Measurements from ENCODE around the gene WASF1.
"Not testable (repeated sequence)": the region's sequence is repeated elsewhere in the genome, so short reads cannot be mapped to it uniquely, and the experiment has no call there.

The WASF1 gene

DNA sequence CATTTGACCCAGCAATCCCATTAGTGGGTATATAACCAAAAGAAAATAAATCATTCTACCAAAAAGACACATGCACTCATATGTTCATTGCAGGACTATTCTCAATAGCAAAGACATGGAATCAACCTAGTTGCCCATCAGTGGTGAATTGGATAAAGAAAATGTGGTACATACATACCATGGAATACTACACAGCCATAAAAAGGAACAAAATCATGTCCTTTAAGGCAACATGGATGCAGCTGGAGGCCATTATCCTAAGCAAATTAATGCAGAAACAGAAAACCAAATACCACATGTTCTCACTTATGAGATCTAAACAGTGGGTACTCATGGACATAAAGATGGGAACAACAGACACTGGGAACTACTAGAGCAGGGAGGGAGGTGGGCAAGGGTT, 106.0 kb downstream of the WASF1 start:
- H3K9me3 ChIP-seq (ENCODE audit: control insufficient read depth, low read length); H3K14ac ChIP-seq (ENCODE audit: low read length in 2 of 2); H2AK5ac ChIP-seq (ENCODE audit: low read length, severe bottlenecking); H3K23ac ChIP-seq (ENCODE audit: low read length in 2 of 2); H3K4ac ChIP-seq (ENCODE audit: low read depth in 1 of 2, low read length in 2 of 2); DNase-seq; H3K27ac ChIP-seq (ENCODE audit: low read length, poor library complexity, severe bottlenecking); H3K4me3 ChIP-seq (ENCODE audit: insufficient read depth in 1 of 2, low read depth in 1 of 2, low read length in 2 of 2); H3K36me3 ChIP-seq (ENCODE audit: control insufficient read depth in 1 of 2, insufficient read depth in 2 of 2, low read depth in 1 of 2, low read length in 2 of 2); H3K4me1 ChIP-seq (ENCODE audit: control insufficient read depth, insufficient read depth, low read depth, low read length); H4K91ac ChIP-seq (ENCODE audit: low read length); H2BK5ac ChIP-seq (ENCODE audit: low read depth, low read length, poor library complexity, severe bottlenecking); H4K8ac ChIP-seq (ENCODE audit: low read length); H2BK15ac ChIP-seq (ENCODE audit: low read depth, poor library complexity, severe bottlenecking); H3K4me2 ChIP-seq (ENCODE audit: low read length, poor library complexity, severe bottlenecking); H3K18ac ChIP-seq (ENCODE audit: low read depth in 1 of 2, low read length in 2 of 2); H2BK12ac ChIP-seq (ENCODE audit: low read length in 2 of 2); H2AFZ ChIP-seq (ENCODE audit: low read depth, low read length); H2BK120ac ChIP-seq (ENCODE audit: low read depth, low read length); H3K9ac ChIP-seq (ENCODE audit: low read length); H3K79me1 ChIP-seq (replicated peaks; ENCODE audit: low read length, poor library complexity, severe bottlenecking): not testable (repeated sequence)
- peaks cover 0 to 25% of the 10 kb centered on the region in 2 experiments for H3K27me3 ChIP-seq (ENCODE audit: control insufficient read depth in 1 of 2, insufficient read depth in 1 of 2, low read length in 2 of 2)

DNA sequence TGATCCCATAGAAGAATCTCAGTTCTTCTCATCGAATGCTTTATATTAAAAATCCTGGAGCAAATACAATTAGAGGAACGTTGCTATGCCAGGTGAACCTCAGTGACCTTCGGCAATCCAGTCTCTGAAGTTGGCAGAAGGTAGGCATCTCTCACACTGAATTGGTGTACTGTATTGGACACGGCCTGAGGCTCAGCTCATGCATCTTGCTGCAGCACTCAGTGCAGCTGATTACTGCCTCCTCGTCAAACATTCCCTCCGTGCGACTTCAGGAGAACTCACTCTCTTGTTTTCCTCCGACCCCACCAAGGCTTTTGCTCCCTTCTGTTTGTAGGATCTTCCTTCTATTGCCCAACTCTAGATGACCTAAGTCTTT, 110.9 kb downstream of the WASF1 start:
- Histone ChIP-seq H2BK15ac (ENCODE audit: low read depth, poor library complexity, severe bottlenecking) (no peak overlapping the region), H3K36me3 (ENCODE audit: control insufficient read depth in 1 of 2, insufficient read depth in 2 of 2, low read depth in 1 of 2, low read length in 2 of 2) (no peaks in the 10 kb centered on the region), H4K8ac (ENCODE audit: low read length) (no peak overlapping the region), H4K91ac (ENCODE audit: low read length) (no peak overlapping the region), H2AK5ac (ENCODE audit: low read length, severe bottlenecking) (no peak overlapping the region), H3K18ac (ENCODE audit: low read depth in 1 of 2, low read length in 2 of 2) (no peak overlapping the region), H3K23ac (ENCODE audit: low read length in 2 of 2) (no peak overlapping the region), H3K4me2 (ENCODE audit: low read length, poor library complexity, severe bottlenecking) (no peak overlapping the region), H3K9me3 (ENCODE audit: control insufficient read depth, low read length) (no peaks in the 10 kb centered on the region), H3K27me3 (ENCODE audit: control insufficient read depth in 1 of 2, insufficient read depth in 1 of 2, low read length in 2 of 2) (peaks cover 20 to 56% of the 10 kb centered on the region in 2 experiments), H2BK5ac (ENCODE audit: low read depth, low read length, poor library complexity, severe bottlenecking) (no peak overlapping the region), H3K27ac (ENCODE audit: low read length, poor library complexity, severe bottlenecking) (no peak overlapping the region), H2AFZ (ENCODE audit: low read depth, low read length) (no peak overlapping the region), H3K9ac (ENCODE audit: low read length) (no peak overlapping the region), H3K79me1 (replicated peaks; ENCODE audit: low read length, poor library complexity, severe bottlenecking) (no peaks in the 10 kb centered on the region), H3K14ac (ENCODE audit: low read length in 2 of 2) (no peak overlapping the region), H2BK120ac (ENCODE audit: low read depth, low read length) (no peak overlapping the region), H3K4me3 (ENCODE audit: insufficient read depth in 1 of 2, low read depth in 1 of 2, low read length in 2 of 2) (no peak overlapping the region), H3K4me1 (ENCODE audit: control insufficient read depth, insufficient read depth, low read depth, low read length) (no peaks in the 10 kb centered on the region), H3K4ac (ENCODE audit: low read depth in 1 of 2, low read length in 2 of 2) (no peak overlapping the region), H2BK12ac (ENCODE audit: low read length in 2 of 2) (no peak overlapping the region)
- 89% methylated on average over 8 of the region's 8 CpGs for WGBS
- no peak for DNase-seq

DNA sequence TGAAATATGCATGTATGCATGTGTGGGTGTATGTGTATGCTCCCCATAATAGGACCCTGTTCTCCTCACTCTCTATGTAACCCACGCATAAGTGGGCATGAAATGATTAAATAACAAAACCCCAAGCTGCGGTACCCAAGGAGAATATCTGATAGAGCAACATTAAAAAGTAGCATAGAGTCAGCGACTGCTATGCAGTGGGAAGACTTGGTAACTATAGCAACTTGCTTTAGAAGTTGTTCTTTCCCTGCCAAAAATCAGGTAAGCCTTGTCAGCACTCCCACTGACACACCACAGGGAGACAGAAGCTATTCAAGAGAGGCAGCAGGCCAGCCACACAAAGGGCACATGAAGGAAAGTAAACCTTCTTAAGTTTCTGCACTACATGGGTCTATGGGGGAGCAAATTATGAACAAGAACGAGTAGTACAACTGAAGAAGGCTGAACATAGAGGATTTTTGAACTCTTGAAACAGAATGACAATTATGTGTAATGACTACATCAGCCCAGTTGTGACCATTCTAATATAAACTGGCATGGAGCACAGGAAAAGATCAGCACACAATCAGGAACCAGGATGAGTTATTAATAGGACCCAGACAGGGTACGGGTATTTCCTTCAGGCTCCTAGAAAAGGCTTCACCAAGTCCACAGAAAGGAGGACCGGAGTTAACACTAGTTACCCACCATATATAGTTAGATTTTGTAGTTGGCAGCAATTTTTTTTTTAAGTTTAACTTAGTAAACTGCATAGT, 111.5 kb downstream of the WASF1 start:
- no peak overlapping the region for H3K27ac ChIP-seq (ENCODE audit: low read length, poor library complexity, severe bottlenecking)
- H3K18ac ChIP-seq (ENCODE audit: low read depth in 1 of 2, low read length in 2 of 2), result no peak overlapping the region
- H4K8ac ChIP-seq (ENCODE audit: low read length), result no peak overlapping the region
- H3K4me1 ChIP-seq (ENCODE audit: control insufficient read depth, insufficient read depth, low read depth, low read length), result no peaks in the 10 kb centered on the region
- H4K91ac ChIP-seq (ENCODE audit: low read length), result no peak overlapping the region
- no peak overlapping the region for H2AFZ ChIP-seq (ENCODE audit: low read depth, low read length)
- no peak overlapping the region for H2BK120ac ChIP-seq (ENCODE audit: low read depth, low read length)
- no peak overlapping the region for H3K4me2 ChIP-seq (ENCODE audit: low read length, poor library complexity, severe bottlenecking)
- no peak overlapping the region for H2BK15ac ChIP-seq (ENCODE audit: low read depth, poor library complexity, severe bottlenecking)
- peaks cover 20 to 62% of the 10 kb centered on the region in 2 experiments for H3K27me3 ChIP-seq (ENCODE audit: control insufficient read depth in 1 of 2, insufficient read depth in 1 of 2, low read length in 2 of 2)
- no peak overlapping the region for H3K14ac ChIP-seq (ENCODE audit: low read length in 2 of 2)
- H3K9me3 ChIP-seq (ENCODE audit: control insufficient read depth, low read length), result no peaks in the 10 kb centered on the region
- WGBS, result 91% methylated on average over 4 of the region's 6 CpGs
- H2AK5ac ChIP-seq (ENCODE audit: low read length, severe bottlenecking), result no peak overlapping the region
- no peak overlapping the region for H3K4me3 ChIP-seq (ENCODE audit: insufficient read depth in 1 of 2, low read depth in 1 of 2, low read length in 2 of 2)
- H3K23ac ChIP-seq (ENCODE audit: low read length in 2 of 2), result no peak overlapping the region
- DNase-seq, result no peak
- H2BK12ac ChIP-seq (ENCODE audit: low read length in 2 of 2), result no peak overlapping the region
- no peaks in the 10 kb centered on the region for H3K36me3 ChIP-seq (ENCODE audit: control insufficient read depth in 1 of 2, insufficient read depth in 2 of 2, low read depth in 1 of 2, low read length in 2 of 2)
- H3K79me1 ChIP-seq (replicated peaks; ENCODE audit: low read length, poor library complexity, severe bottlenecking), result no peaks in the 10 kb centered on the region
- H2BK5ac ChIP-seq (ENCODE audit: low read depth, low read length, poor library complexity, severe bottlenecking), result no peak overlapping the region
- no peak overlapping the region for H3K9ac ChIP-seq (ENCODE audit: low read length)
- H3K4ac ChIP-seq (ENCODE audit: low read depth in 1 of 2, low read length in 2 of 2), result no peak overlapping the region

DNA sequence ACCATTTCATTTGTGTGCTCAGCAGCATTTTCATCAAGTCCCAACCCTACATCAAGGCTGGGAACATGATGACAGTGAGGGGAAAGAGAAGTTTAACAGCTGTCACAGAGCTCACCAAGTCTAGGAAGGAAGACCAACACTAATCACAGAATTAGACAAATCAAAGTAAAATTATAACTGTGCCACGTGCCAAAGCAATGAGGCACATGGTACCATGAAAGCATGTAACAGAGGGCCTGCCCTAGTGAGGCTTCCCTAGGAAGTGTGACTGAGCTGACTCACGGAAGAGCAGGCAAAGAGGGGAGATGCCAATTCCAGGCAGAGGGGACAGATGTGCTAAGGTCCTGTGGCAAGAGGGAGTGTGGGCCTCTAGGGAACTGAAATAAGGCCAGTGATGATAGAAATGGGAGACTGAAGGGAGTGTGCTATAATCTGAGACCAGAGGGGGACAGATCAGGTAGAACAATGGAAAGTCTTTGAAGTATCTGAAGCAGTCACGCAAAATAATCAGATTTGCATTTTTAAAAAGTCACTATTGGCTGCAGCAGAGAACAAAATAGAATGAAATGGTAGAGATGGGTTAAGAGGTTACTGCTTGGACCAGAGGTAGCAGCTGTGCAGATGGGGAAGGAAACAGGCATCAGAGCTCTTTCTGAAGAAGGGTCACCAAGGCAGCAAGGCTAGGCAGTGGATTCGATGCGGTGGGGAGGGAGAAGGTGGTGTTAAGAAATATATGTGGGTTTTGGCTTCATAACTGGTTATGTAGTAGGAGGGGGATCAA, 114.5 kb downstream of the WASF1 start:
- Histone ChIP-seq H3K4me2 (ENCODE audit: low read length, poor library complexity, severe bottlenecking) (no peak overlapping the region), H3K18ac (ENCODE audit: low read depth in 1 of 2, low read length in 2 of 2) (no peak overlapping the region), H3K4me3 (ENCODE audit: insufficient read depth in 1 of 2, low read depth in 1 of 2, low read length in 2 of 2) (no peak overlapping the region), H2BK12ac (ENCODE audit: low read length in 2 of 2) (no peak overlapping the region), H4K8ac (ENCODE audit: low read length) (no peak overlapping the region), H2BK5ac (ENCODE audit: low read depth, low read length, poor library complexity, severe bottlenecking) (no peak overlapping the region), H3K9me3 (ENCODE audit: control insufficient read depth, low read length) (no peaks in the 10 kb centered on the region), H2AK5ac (ENCODE audit: low read length, severe bottlenecking) (no peak overlapping the region), H3K79me1 (replicated peaks; ENCODE audit: low read length, poor library complexity, severe bottlenecking) (no peaks in the 10 kb centered on the region), H3K14ac (ENCODE audit: low read length in 2 of 2) (no peak overlapping the region), H3K4me1 (ENCODE audit: control insufficient read depth, insufficient read depth, low read depth, low read length) (no peaks in the 10 kb centered on the region), H3K23ac (ENCODE audit: low read length in 2 of 2) (no peak overlapping the region), H3K27me3 (ENCODE audit: control insufficient read depth in 1 of 2, insufficient read depth in 1 of 2, low read length in 2 of 2) (peaks cover 41 to 78% of the 10 kb centered on the region in 2 experiments), H3K27ac (ENCODE audit: low read length, poor library complexity, severe bottlenecking) (no peak overlapping the region), H3K9ac (ENCODE audit: low read length) (no peak overlapping the region), H2AFZ (ENCODE audit: low read depth, low read length) (no peak overlapping the region), H4K91ac (ENCODE audit: low read length) (no peak overlapping the region), H3K4ac (ENCODE audit: low read depth in 1 of 2, low read length in 2 of 2) (no peak overlapping the region), H2BK15ac (ENCODE audit: low read depth, poor library complexity, severe bottlenecking) (no peak overlapping the region), H3K36me3 (ENCODE audit: control insufficient read depth in 1 of 2, insufficient read depth in 2 of 2, low read depth in 1 of 2, low read length in 2 of 2) (no peaks in the 10 kb centered on the region), H2BK120ac (ENCODE audit: low read depth, low read length) (no peak overlapping the region)
- WGBS, result 86% methylated on average over 5 of the region's 5 CpGs
- DNase-seq, result no peak

All from mesenchymal stem cell (in vitro differentiated cells and primary cell).